ENCODE measurements around the gene LRRFIP1. TPM values are rescaled to one million over a fixed set of nuclear protein-coding genes. Genes with fewer than 3 reads are reported as not detected.

Gene LRRFIP1
- total RNA-seq, 3 donors from 2014 or later (not counting 1 experiment from before 2014, with no cell fraction given) = 163 to 207 (median 188) TPM

- intact Hi-C loops (cut with micrococcal nuclease) = no loop called here
- 100% methylated on average over 1 of the region's 3 CpGs for WGBS (ENCODE audit: insufficient coverage)
- Histone ChIP-seq H3K36me3 (ENCODE audit: control insufficient read depth, insufficient read depth, low read length) (no peaks in the 10 kb centered on the region), H3K4me1 (ENCODE audit: control insufficient read depth, insufficient read depth, low read length) (no peaks in the 10 kb centered on the region), H3K27ac (ENCODE audit: low read length) (no peak overlapping the region), H3K4me3 (ENCODE audit: low read length) (no peak overlapping the region), H3K9me3 (ENCODE audit: control insufficient read depth, insufficient read depth, low read length) (no peaks in the 10 kb centered on the region), H3K27me3 (ENCODE audit: control insufficient read depth, insufficient read depth, low read length) (no peaks in the 10 kb centered on the region)
- no peak overlapping the region for H3K27ac Mint-ChIP-seq
- H3K27me3 Mint-ChIP-seq (ENCODE audit: low read depth in 2 of 2) = peaks cover 0 to 6% of the 10 kb centered on the region in 2 donors
- H3K36me3 Mint-ChIP-seq = no peaks in the 10 kb centered on the region
- DNase-seq (no peak), ATAC-seq (no peak)
- no peaks in the 10 kb centered on the region for H3K4me1 Mint-ChIP-seq
- no peak for TF ChIP-seq CTCF (IDR thresholded peaks at IDR 0.05)
- no peaks in the 10 kb centered on the region for H3K9me3 Mint-ChIP-seq
- no peak overlapping the region for H3K4me3 Mint-ChIP-seq
These were observed 200.1 kb downstream of the LRRFIP1 start for GRCh38 chr2:237827421-237827987.

Other genes starting within 250 kb of the LRRFIP1 start
- under 1 TPM; 0.10 to 0.31 (median 0.29) TPM for gene COL6A3, start 213.4 kb upstream of the LRRFIP1 start, total RNA-seq
- gene MLPH, start 140.3 kb upstream of the LRRFIP1 start, total RNA-seq = not detected
- gene PRLH, start 61.0 kb upstream of the LRRFIP1 start, total RNA-seq = not detected
- gene RAB17, start 36.9 kb upstream of the LRRFIP1 start, total RNA-seq = not detected
- gene RBM44, start 171.2 kb downstream of the LRRFIP1 start, total RNA-seq = 1 to 10 TPM; 1.8 to 5.0 (median 2.9) TPM
- gene RAMP1, start 232.0 kb downstream of the LRRFIP1 start, total RNA-seq = 10 to 100 TPM in 1 of 3 donors, 1 to 10 TPM in 2; 3.9 to 11.0 (median 4.9) TPM